ENCODE results near the gene SMIM8. TPM values are rescaled to one million over a fixed set of nuclear protein-coding genes. Genes with fewer than 3 reads are reported as not detected.

The SMIM8 gene
- total RNA-seq, 1 donor from 2014 or later, result 3.3 TPM

GRCh38 chr6:87336367-87336766 is 14.0 kb downstream of the SMIM8 start:
- no peaks in the 10 kb centered on the region for H3K36me3 ChIP-seq (ENCODE audit: control insufficient read depth, insufficient read depth, low read length)
- DNase-seq (ENCODE audit: low read depth), result no peak
- TF ChIP-seq CTCF (IDR thresholded peaks at IDR 0.05; ENCODE audit: insufficient read depth, low read length, poor library complexity, severe bottlenecking), result no peak
- no peaks in the 10 kb centered on the region for H3K27me3 ChIP-seq (ENCODE audit: control insufficient read depth, insufficient read depth, low read length)
- no peak overlapping the region for H3K4me3 ChIP-seq (ENCODE audit: low read depth, low read length)

DNA sequence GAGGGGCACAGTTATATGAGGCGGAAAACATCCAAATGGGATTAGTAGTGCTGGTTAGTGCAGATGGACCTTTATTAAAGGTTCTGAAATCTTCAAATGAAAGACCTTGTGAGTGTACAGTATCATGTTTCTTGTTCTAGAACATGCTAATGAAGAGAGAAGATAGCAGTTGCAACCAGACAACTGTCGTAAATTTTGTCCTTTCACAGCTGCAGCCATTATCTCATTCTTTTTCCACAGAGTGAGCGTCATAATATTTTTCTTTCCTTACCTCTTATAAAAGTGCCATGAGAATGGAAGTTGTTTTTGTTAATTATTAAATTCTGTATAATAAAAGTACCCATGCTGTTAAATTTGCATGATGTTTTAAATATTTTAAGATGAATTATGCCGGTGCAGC is 17.8 kb downstream of the SMIM8 start:
- no peak for DNase-seq (ENCODE audit: low read depth)
- TF ChIP-seq CTCF (IDR thresholded peaks at IDR 0.05; ENCODE audit: insufficient read depth, low read length, poor library complexity, severe bottlenecking), result no peak
- Histone ChIP-seq H3K4me3 (ENCODE audit: low read depth, low read length) (no peak overlapping the region), H3K36me3 (ENCODE audit: control insufficient read depth, insufficient read depth, low read length) (no peaks in the 10 kb centered on the region), H3K27me3 (ENCODE audit: control insufficient read depth, insufficient read depth, low read length) (no peaks in the 10 kb centered on the region)

DNA sequence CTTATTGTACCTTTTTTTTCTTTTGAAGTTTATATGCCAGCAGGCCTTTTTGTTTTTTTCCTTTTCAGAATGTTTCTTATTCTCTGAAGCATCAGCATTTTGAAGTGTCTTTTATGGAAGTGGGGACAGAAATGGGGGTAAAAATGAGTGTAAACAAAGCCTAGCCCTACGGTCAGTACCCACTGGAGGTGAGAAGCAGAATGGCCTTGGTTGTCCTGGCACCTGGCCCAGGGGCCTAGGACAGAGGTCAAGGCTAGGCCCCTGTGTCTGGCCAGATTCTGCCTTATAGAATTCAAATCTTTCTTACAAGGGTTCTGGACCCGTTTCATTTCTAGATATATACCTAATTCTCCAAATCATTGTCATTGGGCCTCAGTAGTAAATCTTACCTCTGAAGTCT is 18.8 kb downstream of the SMIM8 start:
- H3K4me3 ChIP-seq (ENCODE audit: low read depth, low read length), result no peak overlapping the region
- DNase-seq (ENCODE audit: low read depth), result no peak
- H3K36me3 ChIP-seq (ENCODE audit: control insufficient read depth, insufficient read depth, low read length), result no peaks in the 10 kb centered on the region
- TF ChIP-seq CTCF (IDR thresholded peaks at IDR 0.05; ENCODE audit: insufficient read depth, low read length, poor library complexity, severe bottlenecking), result no peak
- no peaks in the 10 kb centered on the region for H3K27me3 ChIP-seq (ENCODE audit: control insufficient read depth, insufficient read depth, low read length)

- DNase-seq (ENCODE audit: low read depth), result no peak
- Histone ChIP-seq H3K4me3 (ENCODE audit: low read depth, low read length) (no peak overlapping the region), H3K36me3 (ENCODE audit: control insufficient read depth, insufficient read depth, low read length) (no peaks in the 10 kb centered on the region), H3K27me3 (ENCODE audit: control insufficient read depth, insufficient read depth, low read length) (no peaks in the 10 kb centered on the region)
- TF ChIP-seq CTCF (IDR thresholded peaks at IDR 0.05; ENCODE audit: insufficient read depth, low read length, poor library complexity, severe bottlenecking), result no peak
Observed at GRCh38 chr6:87341899-87342298, 19.5 kb downstream of the SMIM8 start.

- Histone ChIP-seq H3K36me3 (ENCODE audit: control insufficient read depth, insufficient read depth, low read length) (no peaks in the 10 kb centered on the region), H3K4me3 (ENCODE audit: low read depth, low read length) (no peak overlapping the region), H3K27me3 (ENCODE audit: control insufficient read depth, insufficient read depth, low read length) (no peaks in the 10 kb centered on the region)
- no peak for TF ChIP-seq CTCF (IDR thresholded peaks at IDR 0.05; ENCODE audit: insufficient read depth, low read length, poor library complexity, severe bottlenecking)
- DNase-seq (ENCODE audit: low read depth), result no peak
Observed at GRCh38 chr6:87342829-87343228, 20.4 kb downstream of the SMIM8 start.

DNA sequence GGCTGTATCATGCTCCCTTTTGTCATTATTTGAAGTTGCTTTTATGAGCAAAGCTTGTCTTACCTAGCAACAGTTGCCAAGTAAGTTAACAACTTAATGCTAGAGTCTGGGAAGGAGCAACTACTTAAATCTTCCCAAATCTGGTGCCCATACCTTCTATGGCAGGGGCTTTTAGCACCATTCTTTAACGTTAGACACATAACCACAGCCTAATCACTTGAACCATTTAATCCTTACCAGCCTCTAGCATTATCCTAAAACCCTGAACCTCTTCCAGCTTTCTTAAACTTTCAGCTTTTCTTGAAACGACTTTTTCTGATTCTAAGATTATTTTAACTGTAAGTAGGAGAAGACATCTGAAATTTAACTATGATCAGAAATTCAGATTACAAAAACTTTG is 22.3 kb downstream of the SMIM8 start, which contains the start of gene C6orf163:
TSS of gene C6orf163 (plus strand) at position 83 of the 400 bp plus-strand sequence. CDS start at position 370, 287 bp downstream.
- Histone ChIP-seq H3K27me3 (ENCODE audit: control insufficient read depth, insufficient read depth, low read length) (no peaks in the 10 kb centered on the region), H3K36me3 (ENCODE audit: control insufficient read depth, insufficient read depth, low read length) (no peaks in the 10 kb centered on the region), H3K4me3 (ENCODE audit: low read depth, low read length) (no peak within 1 kb of the TSS)
- no peak for DNase-seq (ENCODE audit: low read depth)
- TF ChIP-seq CTCF (IDR thresholded peaks at IDR 0.05; ENCODE audit: insufficient read depth, low read length, poor library complexity, severe bottlenecking), result no peak

Data from kidney epithelial cell (primary cell).